Stimulated activated CD4-positive, alpha-beta T cell treated with anti-CD3 and anti-CD28 coated beads, Interleukin-1b, Interleukin-23, amount 100 ng/mL, for 4 hours (primary cell): ENCODE measurements around the gene TCF4.
A peak's percentile ranks its signal among the peaks of the same experiment; 100 is the strongest.

Experiments
- DNase-seq, 2 donors: peaks; one replicate each; pipeline ENCODE4 v3.0.0-alpha.2; 2020; ENCODE audit warnings: low read depth in 2 of 2

The TCF4 gene

DNA sequence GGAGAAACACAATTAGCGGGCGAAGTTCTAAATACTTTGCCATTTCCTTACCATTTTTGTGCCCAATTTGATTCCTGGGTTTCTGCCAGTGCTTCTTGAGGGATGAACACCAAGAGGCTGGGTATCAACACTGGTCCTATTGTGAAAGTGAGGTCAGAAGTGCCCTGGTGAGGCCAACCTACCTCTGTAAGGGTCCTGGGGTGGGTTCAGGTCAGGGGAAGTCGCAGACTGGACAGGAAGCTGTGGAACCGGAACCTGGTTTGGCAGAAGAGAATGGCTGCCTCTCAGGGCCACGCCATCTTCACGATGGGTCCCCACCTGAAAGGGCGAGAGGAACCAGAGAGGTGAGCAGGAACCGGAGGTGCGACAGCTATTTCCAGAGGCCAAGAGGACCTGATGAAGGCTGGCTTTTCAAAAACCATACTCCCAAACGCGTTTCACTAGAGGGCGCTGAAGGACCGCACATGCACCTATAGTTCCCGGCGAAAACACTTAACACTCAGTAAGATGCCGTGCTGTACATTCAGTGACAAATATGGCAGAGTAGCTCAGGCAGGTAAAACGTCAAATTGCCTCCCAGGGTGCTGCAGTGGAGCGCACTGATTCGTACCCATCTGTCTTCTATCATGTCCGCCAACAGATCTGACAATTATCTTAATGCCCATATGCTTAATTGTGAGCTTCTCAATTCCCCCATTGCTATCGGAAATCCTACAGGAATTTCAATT is 353.5 kb downstream of the TCF4 start:
- peak; percentile 1 to 16 for DNase-seq

DNA sequence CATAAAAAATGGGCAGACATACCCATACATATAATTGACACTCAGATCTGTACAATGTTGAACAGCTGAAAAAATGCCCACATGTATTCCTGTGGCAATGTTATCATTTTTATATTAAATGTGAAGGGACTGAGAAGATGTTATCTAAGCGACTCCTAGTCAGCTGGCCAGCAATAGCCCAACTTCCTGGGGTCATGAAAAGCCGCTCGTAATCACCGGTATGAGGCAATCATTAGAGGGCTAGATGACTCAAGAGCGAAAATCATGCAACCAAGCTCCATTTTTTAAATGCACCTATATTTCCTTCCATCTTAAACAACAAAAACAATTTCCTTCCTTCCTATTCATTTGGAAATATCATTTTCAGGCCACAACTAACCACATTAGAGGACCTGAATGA is 354.1 kb downstream of the TCF4 start:
- no peak for DNase-seq

DNA sequence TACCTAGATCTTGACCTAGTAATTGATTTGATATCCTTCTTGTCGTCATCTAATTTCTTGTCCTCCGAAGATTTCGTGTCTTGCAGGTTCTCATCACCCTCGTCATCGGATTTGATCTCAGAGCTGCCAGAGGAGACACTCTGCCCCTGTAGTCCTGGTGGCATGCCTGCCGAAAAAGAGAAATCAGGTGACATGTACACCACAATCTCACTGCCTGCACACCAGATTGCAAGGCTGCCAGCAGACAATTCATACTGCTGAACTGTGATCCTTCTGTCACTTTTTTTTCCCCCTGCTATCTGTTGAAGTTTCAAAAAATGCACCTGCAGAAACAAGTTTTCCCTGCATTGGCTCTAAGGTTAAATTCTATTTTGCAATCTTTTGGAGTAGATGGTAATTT is 355.5 kb downstream of the TCF4 start:
- no peak for DNase-seq

DNA sequence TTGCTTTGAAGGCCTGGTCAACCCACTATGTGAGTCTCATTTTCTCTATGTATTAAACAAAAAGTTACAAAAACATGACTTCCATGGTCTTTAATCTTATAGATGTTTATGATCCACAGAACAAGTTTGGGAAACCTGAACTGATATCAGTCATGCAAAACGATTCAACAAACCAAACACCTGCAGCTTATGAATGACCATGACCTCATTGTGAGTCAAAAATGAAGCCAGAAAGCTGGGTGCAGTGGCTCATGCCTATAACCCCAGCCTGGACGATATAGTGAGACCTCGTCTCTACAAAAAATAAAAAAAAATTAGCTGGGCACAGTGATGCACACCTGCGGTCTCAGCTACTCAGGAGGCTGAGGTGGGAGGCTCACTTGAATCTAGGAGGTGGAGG is 358.3 kb downstream of the TCF4 start:
- no peak for DNase-seq

DNA sequence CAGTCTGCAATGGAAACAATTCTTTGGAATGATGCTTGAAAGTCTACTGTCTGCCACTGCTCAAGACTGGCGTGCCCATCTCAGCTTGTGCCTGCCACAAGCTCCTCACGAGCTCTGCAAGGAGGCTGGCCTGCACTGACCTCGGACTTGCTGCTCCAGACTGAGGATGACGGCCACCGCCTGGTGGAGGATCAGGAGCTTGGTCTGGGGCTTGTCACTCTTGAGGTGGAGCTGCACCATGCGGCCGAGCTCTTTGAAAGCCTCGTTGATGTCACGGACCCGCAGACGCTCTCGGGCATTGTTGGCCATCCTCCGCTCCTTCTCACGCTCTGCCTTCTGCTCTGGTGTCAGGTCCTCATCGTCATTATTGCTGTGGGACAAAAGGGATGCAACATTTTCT is 359.3 kb downstream of the TCF4 start:
- no peak for DNase-seq

DNA sequence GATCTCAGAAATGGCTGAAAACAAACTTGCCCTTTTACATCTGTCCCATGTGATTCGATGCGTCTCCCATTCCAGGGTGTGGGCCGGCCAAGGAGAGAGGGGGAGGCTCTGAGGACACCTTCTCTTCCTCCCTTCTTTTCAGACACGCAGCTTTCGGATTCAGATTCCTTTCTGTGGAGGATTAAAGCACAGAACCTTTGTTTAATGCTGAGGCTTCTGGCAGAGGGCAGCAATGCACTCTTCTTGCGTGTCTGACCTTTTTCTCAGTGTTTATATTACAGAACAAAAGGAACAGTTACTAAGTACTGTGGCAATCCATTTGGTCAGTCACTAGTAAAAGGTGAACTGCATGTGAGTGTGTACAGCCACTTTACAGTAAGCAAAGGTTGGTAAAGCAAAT is 359.8 kb downstream of the TCF4 start:
- DNase-seq = no peak

DNA sequence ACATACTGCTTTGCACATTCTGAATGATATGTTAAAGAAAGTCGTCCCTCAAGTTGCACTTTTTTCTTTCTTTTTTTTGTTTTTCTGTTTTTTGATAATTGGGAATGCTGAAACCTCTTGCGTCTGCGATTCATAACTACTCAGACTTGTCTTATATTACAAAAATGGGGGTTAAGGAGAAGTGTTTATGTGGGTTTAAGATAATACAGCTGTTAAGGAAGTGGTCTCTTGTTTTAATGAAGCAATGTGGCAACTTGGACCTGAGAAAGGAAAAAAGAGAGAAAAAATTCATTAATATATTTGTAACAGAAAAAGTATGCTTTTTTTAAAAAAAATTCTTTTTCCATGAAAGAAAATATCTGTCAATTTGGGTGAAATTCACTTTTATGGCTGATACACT is 360.2 kb downstream of the TCF4 start:
- DNase-seq = no peak

DNA sequence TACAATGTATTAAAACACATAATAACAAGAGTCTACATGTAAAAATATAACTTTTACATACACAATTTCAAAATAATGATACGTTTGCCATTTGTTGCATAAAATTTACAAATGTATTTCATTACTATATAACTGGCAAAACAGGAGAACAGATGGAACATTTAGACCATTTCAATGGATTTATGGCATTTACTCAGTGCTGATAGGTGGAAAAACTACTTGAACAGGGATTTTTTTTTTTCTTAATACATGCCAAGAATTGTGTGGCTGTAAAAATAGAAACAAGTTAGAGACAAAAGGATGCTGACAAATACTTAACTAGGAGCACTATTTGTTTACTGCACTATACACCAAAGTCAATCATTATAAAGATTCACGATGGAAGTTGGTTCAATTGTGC is 361.9 kb downstream of the TCF4 start:
- no peak for DNase-seq

DNA sequence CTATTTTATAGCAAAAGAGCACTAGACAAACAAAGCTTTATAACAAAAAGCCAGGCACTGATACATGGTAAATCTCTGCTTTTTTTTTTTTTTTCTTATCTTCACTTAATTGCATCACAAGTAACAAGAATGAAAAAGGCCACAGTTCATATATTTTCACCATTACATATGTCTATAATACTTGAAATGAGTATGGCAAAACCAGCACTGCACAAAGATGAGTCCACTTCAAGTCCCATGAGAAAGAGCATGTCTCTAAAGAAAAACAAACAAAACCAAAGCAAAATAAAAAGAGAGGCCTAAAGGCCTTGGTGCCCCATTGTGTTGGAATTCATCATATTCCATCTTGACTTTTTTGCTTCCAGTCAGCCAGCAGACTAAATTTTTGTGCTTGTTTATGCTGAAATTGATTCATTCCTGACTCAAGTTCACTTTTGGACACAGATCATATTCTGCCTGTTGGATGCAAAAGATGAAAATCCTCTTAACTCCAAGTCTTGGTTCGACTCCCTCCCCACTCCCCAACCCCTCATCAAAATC is 363.8 kb downstream of the TCF4 start:
- no peak for DNase-seq

DNA sequence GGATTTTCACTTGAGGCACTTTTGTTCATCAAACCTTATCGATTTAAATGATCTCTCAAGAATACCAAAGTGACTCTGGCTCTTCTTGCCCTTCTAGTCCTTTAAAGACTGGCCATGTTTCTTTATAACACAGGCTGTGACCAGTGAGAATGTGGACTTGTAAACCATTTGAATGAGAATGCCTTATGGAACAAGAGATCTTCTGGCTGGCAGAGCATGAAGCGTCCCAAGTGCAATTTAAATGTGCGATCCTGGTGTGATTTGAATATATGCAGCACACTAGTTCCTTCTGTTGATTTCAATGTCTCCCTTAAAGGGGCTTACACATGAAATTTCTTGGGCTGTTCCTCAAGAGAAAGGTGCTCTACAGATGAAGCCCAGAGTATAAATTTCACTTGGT is 366.4 kb downstream of the TCF4 start:
- no peak for DNase-seq

DNA sequence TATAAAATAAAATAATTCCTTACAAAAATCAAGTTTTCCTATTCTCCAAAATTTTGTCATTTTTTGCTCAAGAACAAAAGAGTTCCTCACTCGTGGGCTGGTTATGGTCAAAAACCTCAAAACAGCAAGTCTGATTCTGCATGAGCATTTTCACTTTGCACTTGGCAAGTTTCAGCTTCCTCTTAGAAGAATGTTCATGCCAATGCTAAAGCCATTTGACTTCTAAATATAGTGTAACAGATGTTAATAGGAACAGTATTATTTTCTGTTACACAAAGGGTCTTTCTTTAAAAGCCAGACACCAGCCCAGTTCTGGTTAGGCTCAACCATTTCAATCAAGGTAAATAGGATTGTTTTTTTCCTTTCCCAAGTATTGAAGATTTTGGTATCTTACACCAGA is 367.5 kb downstream of the TCF4 start:
- DNase-seq = no peak

DNA sequence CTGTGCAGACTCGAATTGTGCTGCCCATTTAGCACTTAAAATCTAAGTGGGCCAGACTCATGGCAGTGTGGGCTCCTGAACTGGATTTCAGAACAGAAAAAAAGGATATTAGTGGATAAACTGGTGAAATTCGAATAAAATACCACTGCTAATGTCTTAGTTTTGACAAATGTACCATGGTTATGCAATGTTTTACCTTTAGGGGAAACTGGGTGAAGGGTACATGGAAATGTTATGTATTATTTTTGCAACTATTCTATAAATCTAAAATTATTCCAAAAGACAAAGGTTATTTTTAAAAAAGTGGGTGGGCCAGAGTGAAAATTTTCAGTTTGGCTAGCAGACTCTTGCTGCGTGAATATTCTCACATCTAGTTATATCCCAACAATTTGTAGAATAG is 368.2 kb downstream of the TCF4 start:
- no peak for DNase-seq

DNA sequence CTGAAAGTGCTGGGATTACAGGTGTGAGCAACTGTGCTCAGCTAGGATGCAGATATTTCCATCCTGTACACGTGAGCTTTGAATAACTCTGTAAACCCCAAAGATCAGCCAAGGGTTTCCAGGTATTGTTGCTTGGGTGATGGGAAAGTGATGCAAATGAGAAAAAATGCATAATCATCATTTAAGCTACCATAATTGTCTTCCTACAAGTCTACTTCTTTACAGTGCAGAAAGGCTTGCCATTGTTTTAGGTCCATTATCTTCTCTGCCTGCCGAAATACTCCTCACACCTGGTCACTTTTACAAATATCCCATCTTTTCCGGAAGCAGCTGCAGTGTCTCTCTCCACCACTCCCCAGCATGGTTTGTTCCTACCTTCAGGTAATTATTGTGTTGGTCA is 368.9 kb downstream of the TCF4 start:
- no peak for DNase-seq

DNA sequence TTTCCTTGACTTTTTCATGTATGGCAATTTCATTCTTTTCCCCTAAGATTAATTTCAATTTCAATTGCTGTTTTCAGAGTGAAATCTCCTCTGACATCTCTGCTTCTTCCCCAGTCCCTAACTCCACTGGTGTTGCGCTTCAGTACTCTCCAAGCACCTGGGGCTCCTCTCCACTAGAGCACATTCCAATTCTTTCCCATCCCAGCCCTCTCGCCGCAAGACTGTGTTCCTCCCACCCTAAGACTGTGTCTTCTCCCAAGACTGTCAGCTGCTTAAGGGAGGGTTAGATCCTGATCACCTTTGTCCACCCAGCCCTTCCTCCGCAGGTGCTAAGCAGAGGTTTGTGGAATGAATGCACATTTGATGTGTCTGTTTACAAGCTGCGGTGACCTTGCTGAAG is 373.0 kb downstream of the TCF4 start:
- DNase-seq = no peak

DNA sequence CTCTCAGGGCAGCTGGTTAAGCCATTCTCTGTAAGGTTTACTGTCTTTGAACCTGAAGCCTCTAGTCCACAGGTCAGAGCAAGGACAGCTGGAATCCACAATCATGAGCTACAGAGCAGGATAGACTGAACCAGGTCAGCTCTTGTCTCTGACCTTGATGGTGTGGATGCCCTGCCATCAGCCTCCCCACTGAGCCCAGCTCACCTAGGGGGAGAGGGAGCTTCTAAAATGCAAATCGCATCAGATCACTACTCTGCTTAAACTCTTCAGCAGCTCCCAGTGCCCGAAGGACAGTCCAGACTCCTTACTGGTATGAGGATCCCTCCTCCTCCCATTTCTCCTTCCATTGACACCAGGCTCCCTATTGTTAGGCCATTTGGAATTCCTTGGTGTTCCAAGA is 373.5 kb downstream of the TCF4 start:
- DNase-seq = no peak

DNA sequence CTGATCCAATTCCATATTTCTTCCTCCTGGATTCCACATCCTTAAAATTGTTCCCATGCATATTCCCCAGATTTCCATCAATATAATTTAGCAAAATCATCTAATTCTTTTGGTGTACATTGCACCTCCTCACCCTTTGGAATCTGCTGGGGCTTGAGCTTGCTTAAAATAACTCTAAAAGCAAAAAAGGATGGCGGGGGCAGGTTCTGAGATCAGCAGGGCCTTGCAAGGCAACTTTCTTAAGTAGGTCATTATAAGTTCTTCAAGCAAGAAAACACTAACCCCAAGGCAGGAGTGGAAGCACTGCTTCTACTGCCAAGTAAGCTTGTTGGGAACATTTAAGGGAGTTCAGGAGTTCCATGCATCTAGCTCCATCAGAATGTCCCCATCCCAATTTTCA is 374.4 kb downstream of the TCF4 start:
- no peak for DNase-seq

DNA sequence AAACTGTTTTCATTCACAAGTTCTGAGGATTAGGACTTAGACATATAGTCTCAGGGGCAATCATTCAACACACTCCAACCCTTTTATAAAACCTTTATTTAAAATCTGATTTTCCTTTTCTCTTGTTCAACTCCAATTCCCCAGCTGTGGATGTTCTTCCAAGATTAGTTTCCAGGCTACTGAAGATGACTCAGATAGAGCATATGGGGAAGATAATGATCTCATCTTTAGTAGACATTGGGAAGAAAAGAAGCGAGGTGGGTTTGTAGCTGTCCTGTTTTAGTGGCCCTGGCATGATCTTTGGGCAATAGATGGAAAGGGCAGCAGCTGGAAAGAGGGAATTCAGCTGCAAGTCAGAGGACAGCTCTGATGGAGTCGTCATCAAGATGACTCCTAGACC is 381.1 kb downstream of the TCF4 start:
- no peak for DNase-seq

DNA sequence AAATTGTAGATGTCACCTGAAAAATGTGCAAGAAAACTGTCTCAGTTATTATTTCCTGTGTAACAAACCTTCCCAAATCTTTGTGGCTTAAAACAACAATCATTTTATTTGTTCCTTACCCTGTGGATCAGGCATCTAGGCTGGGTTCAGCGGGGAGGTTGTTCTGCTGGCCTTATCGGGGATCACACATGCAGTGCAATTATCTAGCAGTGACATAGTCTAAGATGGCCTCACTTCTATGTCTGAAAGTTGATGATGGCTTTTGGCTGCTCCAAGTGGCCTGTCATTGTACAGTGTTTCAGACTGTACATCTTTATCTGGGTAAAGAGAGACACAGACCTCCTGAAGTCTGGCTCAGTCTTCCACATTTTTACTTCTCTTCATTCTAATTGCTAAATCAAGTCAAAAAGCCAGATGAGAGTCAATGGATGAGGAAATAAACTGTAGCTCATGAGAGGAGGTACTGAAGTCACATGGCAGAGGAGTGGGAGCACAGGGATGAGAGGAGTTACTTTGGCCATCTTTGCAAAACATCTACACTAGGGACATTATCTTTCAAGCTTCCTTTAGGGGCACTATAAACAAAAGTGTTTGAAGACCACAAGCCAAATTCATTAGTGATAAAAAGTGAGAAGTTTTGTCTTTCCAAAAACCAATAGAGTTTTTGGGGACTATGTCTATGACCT is 385.6 kb downstream of the TCF4 start:
- no peak for DNase-seq

DNA sequence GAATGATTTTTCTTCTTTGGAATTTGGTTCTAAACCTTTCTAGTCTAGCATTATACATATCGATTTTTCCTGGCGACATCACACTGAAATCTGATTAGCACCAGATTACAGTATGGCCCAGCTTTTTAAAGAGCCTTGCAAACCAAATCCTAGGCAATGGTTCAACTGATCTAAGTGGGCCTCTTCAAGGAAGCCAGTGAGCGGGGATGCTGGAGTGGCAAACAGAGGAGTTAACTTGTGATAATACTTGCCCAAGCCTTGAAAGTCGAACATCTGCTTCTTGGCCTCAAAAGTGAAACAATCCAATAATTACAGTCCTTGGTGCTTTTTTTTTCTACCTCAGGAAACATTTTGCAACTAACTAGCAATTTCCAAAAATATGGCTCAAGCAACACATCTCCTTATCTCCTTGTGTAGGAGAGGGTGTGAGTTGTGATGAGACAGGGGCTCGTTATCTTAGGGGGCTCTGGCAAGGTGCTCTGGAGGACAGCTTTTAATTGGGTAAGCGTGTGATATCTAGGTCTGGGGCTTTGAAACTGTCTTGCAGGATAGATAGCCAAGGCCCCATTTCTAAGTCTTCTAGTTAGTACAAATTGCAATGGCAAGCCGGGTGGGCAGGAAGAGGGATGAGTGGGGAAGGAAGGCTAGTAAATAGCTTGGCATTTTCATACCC is 388.6 kb downstream of the TCF4 start:
- no peak for DNase-seq

DNA sequence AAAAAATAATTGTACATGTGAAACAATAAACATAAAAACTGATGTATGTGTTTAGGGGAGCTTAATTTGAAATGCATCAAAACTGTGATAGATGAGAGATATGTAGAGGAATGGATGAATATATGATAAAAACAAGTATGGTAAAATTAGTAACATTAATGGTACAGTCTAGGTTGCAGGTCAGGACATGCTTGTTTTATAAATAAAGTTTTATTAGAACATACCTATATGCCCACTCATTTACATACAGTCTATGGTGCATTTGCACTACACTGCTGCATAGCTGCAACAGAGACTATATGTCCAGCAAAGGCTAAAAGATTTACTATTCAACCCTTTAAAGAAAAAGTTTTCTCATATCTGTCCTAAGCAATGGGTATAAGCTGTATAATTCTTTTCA is 392.1 kb downstream of the TCF4 start:
- DNase-seq = no peak

DNA sequence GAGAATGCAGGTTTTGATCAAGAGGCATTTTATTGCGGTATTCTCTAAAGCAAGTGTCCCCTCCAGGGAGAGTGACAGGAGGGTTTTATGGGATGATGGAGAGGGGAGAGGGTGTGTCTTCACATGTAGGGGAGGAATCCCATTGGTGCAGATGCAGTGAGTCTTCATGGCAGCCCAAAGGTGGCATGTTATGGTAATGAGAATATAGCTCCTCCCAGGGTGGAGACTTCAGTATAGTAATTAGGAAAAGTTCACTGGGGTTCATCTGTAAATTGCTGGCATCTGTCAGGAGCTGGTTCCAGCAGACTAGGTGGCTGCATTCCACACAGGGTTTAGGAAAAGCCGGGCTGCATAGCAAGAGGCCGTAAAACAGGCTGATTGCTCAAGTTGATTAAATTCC is 398.0 kb downstream of the TCF4 start:
- no peak for DNase-seq

DNA sequence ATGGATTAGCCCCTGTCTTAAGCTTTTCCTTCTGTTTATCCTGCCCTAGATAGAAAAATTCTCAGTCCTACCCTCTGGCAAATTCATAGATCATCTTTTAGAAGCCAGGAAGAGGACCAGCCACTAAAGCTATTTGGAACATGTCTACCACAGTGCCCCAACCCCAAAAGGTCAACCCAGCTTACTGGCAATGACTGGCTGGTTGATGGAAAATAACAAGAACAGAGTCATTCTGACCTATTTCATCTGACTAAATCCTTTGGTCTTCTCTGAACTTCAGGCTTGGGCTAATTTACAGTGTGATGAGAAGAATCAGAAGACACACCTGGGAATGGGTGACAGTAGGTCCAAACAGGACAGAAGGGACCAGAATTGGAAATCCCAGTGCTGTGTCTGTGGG is 401.4 kb downstream of the TCF4 start:
- no peak for DNase-seq

DNA sequence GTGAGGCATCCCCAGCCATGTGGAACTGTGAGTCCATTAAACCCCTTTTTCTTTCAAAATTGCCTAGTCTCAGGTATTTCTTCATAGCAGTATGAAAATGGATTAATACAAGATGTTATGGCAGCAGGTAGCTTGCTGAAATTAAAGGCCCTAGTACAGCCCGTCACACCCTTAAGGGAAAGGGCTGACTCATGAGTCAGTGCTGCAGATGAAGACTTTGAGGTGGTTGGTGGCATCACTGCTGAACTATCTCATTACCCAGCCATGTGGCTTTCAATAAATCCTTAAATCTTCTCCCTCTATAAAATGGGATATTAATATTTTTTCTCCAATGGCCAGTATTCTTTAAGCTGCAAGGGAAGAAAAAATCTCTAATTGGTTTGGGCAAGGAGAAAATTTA is 402.6 kb downstream of the TCF4 start:
- DNase-seq = no peak
